IMR-90 (cell line): Measurements from ENCODE around the gene NEURL4. TPM values are rescaled to one million over a fixed set of nuclear protein-coding genes. Genes with fewer than 3 reads are reported as not detected.
A peak's percentile ranks its signal among the peaks of the same experiment; 100 is the strongest.

Experiments
- ATAC-seq: fragments of 200-7000 bp; cut with Tn5 transposase; 2 replicates; pipeline ENCODE4 v1.9.1; 2020; ENCODE audit warnings: low read depth, mild to moderate bottlenecking, moderate library complexity
- BruUV-seq: library from RNA; stranded (reverse); fragments of 400-500 nt; replicated peaks from 2 replicates; lab custom pipeline; 2021; lab: Mats Ljungman, UMichigan
- CTCF ChIA-PET: fragments of 300-600 bp; formaldehyde crosslinking; extraction: SDS; loops from one replicate; lab custom pipeline; 2021; ENCODE audit warnings: antibody characterized with exemption; lab: Yijun Ruan, JAX
- POLR2A ChIA-PET: fragments of 300-600 bp; sonication (Branson Sonifier 250); formaldehyde crosslinking; loops from one replicate; lab custom pipeline; 2022; ENCODE audit warnings: antibody characterized with exemption; ENCODE audit not compliant: unreplicated experiment; lab: Charles Lee
- DNase-seq: peaks from one replicate; pipeline ENCODE4 v3.0.0; 2013
- H2AFZ ChIP-seq: replicated peaks from 2 replicates; pipeline ENCODE3; 2013; ENCODE audit warnings: low read length, mild to moderate bottlenecking; ENCODE audit not compliant: poor library complexity
- H2AK5ac ChIP-seq: 2 replicates; pipeline ENCODE4 v1.6.1; 2013; ENCODE audit warnings: low read depth, low read length, inconsistent platforms
- H2AK9ac ChIP-seq: replicated peaks from 2 replicates; pipeline ENCODE3; 2013; ENCODE audit warnings: mild to moderate bottlenecking, low read depth, low read length, moderate library complexity; ENCODE audit not compliant: poor library complexity
- H2BK120ac ChIP-seq: 2 replicates; pipeline ENCODE4 v1.6.1; 2013; ENCODE audit warnings: low read depth, low read length, inconsistent platforms
- H2BK15ac ChIP-seq: 3 replicates; pipeline ENCODE4 v1.6.1; 2013; ENCODE audit warnings: low read depth, low read length, inconsistent platforms
- H2BK20ac ChIP-seq: 2 replicates; pipeline ENCODE4 v1.6.1; 2013; ENCODE audit warnings: low read depth, mild to moderate bottlenecking, inconsistent platforms, low read length, moderate library complexity
- H2BK5ac ChIP-seq: 2 replicates; pipeline ENCODE4 v1.6.1; 2013; ENCODE audit warnings: mild to moderate bottlenecking, low read depth, low read length, inconsistent platforms; ENCODE audit not compliant: poor library complexity, severe bottlenecking
- H3K14ac ChIP-seq: replicated peaks from 2 replicates; pipeline ENCODE4 v1.6.1; 2013; ENCODE audit warnings: low read depth, low read length, inconsistent platforms
- H3K18ac ChIP-seq: 2 replicates; pipeline ENCODE4 v1.6.1; 2013; ENCODE audit warnings: low read depth, low read length, control low read depth
- H3K23ac ChIP-seq: 2 replicates; pipeline ENCODE4 v1.6.1; 2013; ENCODE audit warnings: low read depth, low read length, inconsistent platforms
- H3K27ac ChIP-seq: 2 replicates; pipeline ENCODE4 v1.5.1; 2013; ENCODE audit warnings: mild to moderate bottlenecking, control low read depth, low read length; ENCODE audit not compliant: insufficient read depth
- H3K27me3 ChIP-seq: 2 replicates; pipeline ENCODE4 v1.6.1; 2013; ENCODE audit warnings: low read length; ENCODE audit not compliant: control insufficient read depth, insufficient read depth
- H3K36me3 ChIP-seq: 2 replicates; pipeline ENCODE4 v1.6.1; 2013; ENCODE audit warnings: low read length, mixed read lengths; ENCODE audit not compliant: control insufficient read depth, insufficient read depth
- H3K4ac ChIP-seq: 2 replicates; pipeline ENCODE4 v1.6.1; 2013; ENCODE audit warnings: low read depth, low read length, inconsistent platforms
- H3K4me1 ChIP-seq: 2 replicates; pipeline ENCODE4 v1.6.1; 2013; ENCODE audit warnings: low read length, mixed read lengths; ENCODE audit not compliant: control insufficient read depth, insufficient read depth
- H3K4me2 ChIP-seq: 2 replicates; pipeline ENCODE4 v1.6.1; 2013; ENCODE audit warnings: low read depth, mild to moderate bottlenecking, control low read depth, low read length, moderate library complexity
- H3K4me3 ChIP-seq: 2 replicates; pipeline ENCODE4 v1.5.1; 2013; ENCODE audit warnings: low read depth, mild to moderate bottlenecking, control low read depth, low read length, moderate library complexity; ENCODE audit not compliant: insufficient read depth
- H3K56ac ChIP-seq: 2 replicates; pipeline ENCODE4 v1.6.1; 2013; ENCODE audit warnings: low read length, inconsistent platforms; ENCODE audit not compliant: insufficient read depth; ENCODE audit errors: extremely low read depth
- H3K79me1 ChIP-seq, 2 experiments: 2 replicates each; pipeline ENCODE4 v1.6.1; 2013; ENCODE audit warnings: low read length in 2 of 2, inconsistent platforms in 1 of 2, low read depth in 1 of 2
- H3K9ac ChIP-seq: 2 replicates; pipeline ENCODE4 v1.6.1; 2013; ENCODE audit warnings: low read depth, low read length, control low read depth
- H3K9me1 ChIP-seq: 2 replicates; pipeline ENCODE4 v1.6.1; 2013; ENCODE audit warnings: low read length, inconsistent platforms; ENCODE audit not compliant: insufficient read depth
- H3K9me3 ChIP-seq: 2 replicates; pipeline ENCODE4 v1.6.1; 2013; ENCODE audit warnings: low read length; ENCODE audit not compliant: control insufficient read depth, insufficient read depth
- H4K20me1 ChIP-seq: 2 replicates; pipeline ENCODE4 v1.6.1; 2013; ENCODE audit warnings: low read length, inconsistent platforms; ENCODE audit not compliant: insufficient read depth
- H4K5ac ChIP-seq: 2 replicates; pipeline ENCODE4 v1.6.1; 2013; ENCODE audit warnings: mild to moderate bottlenecking, low read depth, low read length, control low read depth
- H4K8ac ChIP-seq, 2 experiments: 2 replicates each; pipeline ENCODE4 v1.6.1; 2013; ENCODE audit warnings: low read depth in 2 of 2, low read length in 2 of 2, control low read depth in 1 of 2, inconsistent platforms in 1 of 2
- H4K91ac ChIP-seq: 2 replicates; pipeline ENCODE4 v1.6.1; 2013; ENCODE audit warnings: low read depth, low read length, inconsistent platforms; ENCODE audit not compliant: insufficient read depth
- BHLHE40 ChIP-seq: fragments of 150-350 bp; IDR thresholded peaks from 2 replicates; pipeline ENCODE4 v1.6.1; 2016; ENCODE audit warnings: mild to moderate bottlenecking, low read depth, low read length
- MAZ ChIP-seq: IDR thresholded peaks from 2 replicates; pipeline ENCODE4 v1.6.1; 2012; ENCODE audit warnings: low read depth, mild to moderate bottlenecking, low read length, improper control_type of control experiment, moderate library complexity, borderline replicate concordance
- MXI1 ChIP-seq: IDR thresholded peaks from 2 replicates; pipeline ENCODE4 v1.6.1; 2012; ENCODE audit warnings: low read depth, mild to moderate bottlenecking, low read length, moderate library complexity, borderline replicate concordance
- WGBS, 2 experiments: methylation state at CpG; one replicate each; pipeline versions ENCODE4 v1.1.5 to v1.1.7; 2013; ENCODE audit warnings: missing lambda C conversion rate in 2 of 2; ENCODE audit not compliant: insufficient read length in 1 of 2; ENCODE audit errors: extremely low coverage in 2 of 2; 5-methylcytosine and 5-hydroxymethylcytosine counted together
- dilution Hi-C: fragments of 300-500 bp; cut with HindIII; formaldehyde crosslinking; loops from one replicate; pipeline ENCODE4 v1.14.3; 2018; ENCODE audit warnings: low sequenced_read_pairs; ENCODE audit not compliant: unreplicated experiment
- in situ Hi-C: fragments of 300-500 bp; cut with MboI; formaldehyde crosslinking; loops from 3 replicates; pipeline ENCODE4 v1.14.3; 2019; ENCODE audit warnings: low sequenced_read_pairs, inconsistent platforms, mixed read lengths
- intact Hi-C: fragments of 100-400 bp; cut with micrococcal nuclease; formaldehyde crosslinking; loops from 2 replicates; pipeline ENCODE4 v1.10.0; 2022
- polyA plus RNA-seq, 3 experiments: library from polyadenylated mRNA; depleted of rRNA; stranded (reverse); fragments of >200 nt; gene quantifications; 2 replicates each; pipeline ENCODE4 v1.2.3, GENCODE V29; 2012; ENCODE audit warnings: low replicate concordance in 1 of 3
- total RNA-seq: library from RNA; depleted of rRNA; stranded (reverse); fragments of >200 nt; gene quantifications from 2 replicates; pipeline ENCODE4 v1.2.3, GENCODE V29; 2012

NEURL4 gene
- total and polyA plus RNA-seq, 2 of the 4 experiments (the other 2 are of a cell fraction) = 8.4 to 23.3 TPM

DNA sequence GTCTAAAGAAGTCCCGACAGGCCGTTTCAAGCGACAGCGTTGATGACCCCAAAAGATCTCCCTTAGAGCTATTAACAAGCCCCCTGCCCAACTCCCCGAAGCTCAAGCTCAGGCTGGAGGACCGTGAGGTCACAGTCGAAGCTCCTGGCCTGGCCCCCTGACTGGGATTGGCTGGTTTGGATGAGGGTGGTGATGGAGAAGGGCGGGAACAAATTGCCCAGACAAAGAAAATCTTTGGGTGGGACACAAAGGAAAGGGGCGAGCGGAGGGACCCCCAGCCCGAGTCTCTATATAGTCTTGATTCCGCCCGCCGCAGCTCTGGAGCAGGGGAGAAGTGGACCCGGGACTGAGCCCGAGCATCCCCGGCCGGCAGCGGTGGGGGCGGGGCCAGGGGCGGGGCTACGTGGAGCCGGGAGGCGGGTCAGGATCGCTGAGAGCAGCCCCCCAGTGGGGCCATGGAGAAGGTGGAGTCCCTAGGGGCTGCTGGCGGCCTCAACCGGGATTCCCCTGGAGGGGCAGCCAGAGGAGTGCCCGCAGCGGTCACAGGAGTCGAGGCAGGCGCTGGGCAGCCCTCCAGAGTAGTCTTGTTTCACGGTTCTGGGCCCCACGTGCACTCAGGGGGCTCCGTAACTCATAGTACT lies 982 bp upstream of the NEURL4 start:
- Histone ChIP-seq H3K27me3 (peaks cover 5% of the 10 kb centered on the region), H2BK20ac (no peak overlapping the region), H4K8ac (peak overlapping the region; percentile 39 to 85; a peak in 3 of 4 replicates), H3K18ac (no peak overlapping the region), H2BK5ac (peak overlapping the region; percentile 65), H4K91ac (peak overlapping the region; percentile 45), H4K5ac (peak overlapping the region; percentile 58), H3K27ac (peak overlapping the region; percentile 72), H2BK15ac (0 out of 3 replicates have a peak overlapping the region, but pooled peaks have one; percentile 26), H3K4me2 (peak overlapping the region; percentile 93), H3K56ac (peak overlapping the region; percentile 45), H4K20me1 (no peaks in the 10 kb centered on the region), H3K9me3 (no peaks in the 10 kb centered on the region), H3K79me1 (peaks cover 10 to 21% of the 10 kb centered on the region in 2 experiments; a peak in 3 of 4 replicates), H2AK5ac (peak overlapping the region; percentile 35; the same call in 1 of the 2 replicates), H3K14ac (peak overlapping the region; percentile 62), H3K4ac (peak overlapping the region; percentile 53), H2AFZ (peak overlapping the region; percentile 97), H3K9ac (peak overlapping the region; percentile 71), H2BK120ac (no peak overlapping the region), H3K4me1 (peaks cover 5% of the 10 kb centered on the region; the same call in 1 of the 2 replicates), H3K23ac (peak overlapping the region; percentile 10; the same call in 1 of the 2 replicates), H2AK9ac (peak overlapping the region; percentile 83), H3K36me3 (peaks cover 9% of the 10 kb centered on the region), H3K4me3 (peak overlapping the region; percentile 86), H3K9me1 (peaks cover 6% of the 10 kb centered on the region; the same call in 1 of the 2 replicates)
- ATAC-seq (peak; percentile 79), DNase-seq (peak; percentile 70)
- WGBS, 2 experiments = 0% methylated on average over 12 of the region's 34 CpGs; no CpG with 5 or more reads in 1 of the 2 experiments
- intact Hi-C loops = loop anchor here (10.0 kb wide), 1 partner anchor 235 kb away; the partner anchor contains the start of gene SENP3
- POLR2A ChIA-PET = no interaction called here
- in situ Hi-C loops = loop anchor here (5.0 kb wide), 1 partner anchor 53 kb away; no protein-coding TSS in a partner anchor
- dilution Hi-C loops = no loop called here
- peak; percentile 43; the same call in 1 of the 2 replicates for TF ChIP-seq MAZ
- no peak for TF ChIP-seq BHLHE40
- TF ChIP-seq MXI1 = 0 out of 2 replicates have a peak, but pooled peaks have one; percentile 10
- CTCF ChIA-PET = no interaction called here
- no TSS peak for BruUV-seq
